Nucleus accumbens (tissue), 56 donors: ENCODE measurements around the gene VPS18.

Source experiments
- DNase-seq, 56 donors: peaks; one replicate each; lab custom pipeline; 2025; lab: John Stamatoyannopoulos, UW

VPS18 gene

GRCh38 chr15:40948706-40949473 is 54.6 kb downstream of the VPS18 start:
- no peak for DNase-seq

- DNase-seq: no peak
These were observed 55.5 kb downstream of the VPS18 start for GRCh38 chr15:40949756-40950207.

DNA sequence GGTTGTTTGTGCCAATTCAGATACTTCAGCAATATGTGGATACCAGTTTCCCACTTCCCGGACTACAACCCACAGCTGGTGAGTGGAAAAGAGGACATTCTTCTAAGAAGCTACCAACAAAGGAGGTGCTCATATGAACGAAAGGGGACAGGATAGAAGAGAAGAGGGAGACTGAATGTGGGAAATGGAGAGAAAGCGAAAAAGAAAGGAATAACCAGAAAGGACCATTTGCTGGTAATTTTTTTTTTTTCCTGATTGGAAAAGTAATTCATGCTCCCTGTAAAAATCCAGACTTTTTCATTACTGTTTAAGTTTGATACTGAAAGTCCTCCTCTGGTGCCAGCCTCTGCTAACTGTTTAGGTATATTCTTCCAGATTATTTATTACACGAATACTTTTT is 57.5 kb downstream of the VPS18 start:
- no peak for DNase-seq

DNA sequence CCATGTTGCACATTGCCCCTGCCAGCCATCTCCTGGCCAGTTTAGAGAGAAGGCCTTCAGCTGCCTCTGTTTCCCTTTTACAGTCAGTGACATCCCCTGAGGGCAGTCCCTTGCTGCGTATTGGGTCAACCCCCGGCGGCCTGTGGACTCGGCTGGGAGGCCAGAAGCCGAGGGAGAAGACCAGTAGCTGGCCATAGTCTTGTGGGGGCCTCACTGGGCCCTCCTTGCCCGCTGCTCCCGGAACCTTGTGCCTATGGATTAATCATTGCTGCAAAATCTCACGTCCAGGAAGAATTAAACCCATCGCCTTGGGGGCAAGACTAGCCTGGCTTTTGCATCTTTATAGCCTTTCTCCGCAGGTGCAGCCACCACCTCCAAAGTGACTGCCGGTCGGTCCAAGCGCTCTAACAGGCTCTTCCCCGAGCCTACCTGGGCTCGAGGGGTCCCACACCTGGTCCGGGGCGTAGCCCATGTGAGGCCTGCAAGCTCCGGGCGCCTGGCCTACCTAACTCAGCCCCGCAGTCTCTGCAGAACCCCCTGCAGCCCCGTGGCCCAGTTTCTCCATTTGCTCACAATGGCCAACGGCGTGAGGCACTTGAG is 58.2 kb downstream of the VPS18 start:
- DNase-seq: no peak

GRCh38 chr15:40952901-40953712 is 58.9 kb downstream of the VPS18 start, which contains the start of gene CHAC1:
CHAC1 (plus strand) TSS chr15:40953471; CDS start chr15:40953584, 113 bp downstream.
- peak; percentile 35 to 96 (median 82) for DNase-seq
